CD4-positive, alpha-beta T cell treated with Interleukin-15 for 1 hour (primary cell): ENCODE measurements around the gene PLEKHA5.
"Not testable (repeated sequence)": the region's sequence is repeated elsewhere in the genome, so short reads cannot be mapped to it uniquely, and the experiment has no call there.

Experiments
- DNase-seq: peaks from one replicate; pipeline ENCODE4 v3.0.0-alpha.2; 2020

The PLEKHA5 gene

GRCh38 chr12:19129486-19130223, at the start of gene PLEKHA5:
TSS of gene PLEKHA5 (plus strand) at chr12:19129733. CDS start at chr12:19129800, 67 bp downstream.
- no peak for DNase-seq

- no peak for DNase-seq
Measured at GRCh38 chr12:19080918-19081317, 48.6 kb upstream of the PLEKHA5 start.

- DNase-seq = no peak
Measured at GRCh38 chr12:19082365-19082911, 47.1 kb upstream of the PLEKHA5 start.

GRCh38 chr12:19084547-19084946, 45.0 kb upstream of the PLEKHA5 start:
- no peak for DNase-seq

GRCh38 chr12:19085090-19085489, 44.4 kb upstream of the PLEKHA5 start:
- no peak for DNase-seq

GRCh38 chr12:19088606-19089005, 40.9 kb upstream of the PLEKHA5 start:
- DNase-seq = no peak

GRCh38 chr12:19092482-19092881, 37.1 kb upstream of the PLEKHA5 start:
- not testable (repeated sequence) for DNase-seq

GRCh38 chr12:19093218-19093617, 36.3 kb upstream of the PLEKHA5 start:
- DNase-seq = no peak

GRCh38 chr12:19095331-19095730, 34.2 kb upstream of the PLEKHA5 start:
- no peak for DNase-seq

- no peak for DNase-seq
Measured at GRCh38 chr12:19095756-19096480, 33.6 kb upstream of the PLEKHA5 start.

- DNase-seq = no peak
Measured at GRCh38 chr12:19105463-19105862, 24.1 kb upstream of the PLEKHA5 start.

GRCh38 chr12:19107750-19108149, 21.8 kb upstream of the PLEKHA5 start:
- DNase-seq = no peak

GRCh38 chr12:19110221-19110940, 19.2 kb upstream of the PLEKHA5 start:
- DNase-seq = no peak

- DNase-seq = no peak
Measured at GRCh38 chr12:19113464-19113863, 16.1 kb upstream of the PLEKHA5 start.

GRCh38 chr12:19115285-19115684, 14.2 kb upstream of the PLEKHA5 start:
- no peak for DNase-seq

- no peak for DNase-seq
Measured at GRCh38 chr12:19119440-19119839, 10.1 kb upstream of the PLEKHA5 start.

- no peak for DNase-seq
Measured at GRCh38 chr12:19120795-19121194, 8.7 kb upstream of the PLEKHA5 start.

GRCh38 chr12:19121449-19122018, 8.0 kb upstream of the PLEKHA5 start:
- DNase-seq = no peak

GRCh38 chr12:19125325-19125724, 4.2 kb upstream of the PLEKHA5 start:
- no peak for DNase-seq

GRCh38 chr12:19127270-19127669, 2.3 kb upstream of the PLEKHA5 start:
- no peak for DNase-seq

- no peak for DNase-seq
Measured at GRCh38 chr12:19128485-19128884, 1.0 kb upstream of the PLEKHA5 start.

- DNase-seq = no peak
Measured at GRCh38 chr12:19129122-19129485, 429 bp upstream of the PLEKHA5 start.
